Measurements from ENCODE around the gene HLA-A. TPM values are rescaled to one million over a fixed set of nuclear protein-coding genes. Genes with fewer than 3 reads are reported as not detected.

Gene HLA-A
- total RNA-seq, 2 donors from 2014 or later, result 1,261 to 1,795 TPM

DNA sequence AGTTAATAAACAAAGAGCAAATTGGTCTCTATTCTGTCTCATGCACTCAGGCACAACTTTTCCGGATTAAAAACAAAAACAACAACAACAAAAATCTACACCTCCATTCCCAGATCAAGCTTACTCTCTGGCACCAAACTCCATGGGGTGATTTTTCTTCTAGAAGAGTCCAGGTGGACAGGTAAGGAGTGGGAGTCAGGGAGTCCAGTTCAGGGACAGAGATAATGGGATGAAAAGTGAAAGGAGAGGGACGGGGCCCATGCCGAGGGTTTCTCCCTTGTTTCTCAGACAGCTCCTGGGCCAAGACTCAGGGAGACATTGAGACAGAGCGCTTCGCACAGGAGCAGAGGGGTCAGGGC is 437 bp upstream of the HLA-A start:
- peaks cover 49% of the 10 kb centered on the region for H3K4me1 Mint-ChIP-seq (ENCODE audit: low read depth)

GRCh38 chr6:29943053-29943966 is 978 bp downstream of the HLA-A start:
- peaks cover 56% of the 10 kb centered on the region for H3K4me1 Mint-ChIP-seq (ENCODE audit: low read depth)
- H3K36me3 Mint-ChIP-seq (ENCODE audit: insufficient read depth in 2 of 2), result peaks cover 37 to 39% of the 10 kb centered on the region in 2 donors
- DNase-seq, result peak; percentile 34 to 50
- peak; percentile 1 to 6 for ATAC-seq (replicated peaks in 1 of 2)
- peak overlapping the region; percentile 99 for H3K27ac Mint-ChIP-seq
- H3K9me3 Mint-ChIP-seq, result no peaks in the 10 kb centered on the region
- peak overlapping the region; percentile 96 to 98 for H3K4me3 Mint-ChIP-seq
- no peaks in the 10 kb centered on the region for H3K27me3 Mint-ChIP-seq (ENCODE audit: low read depth)

More for the DNA sequence above, 437 bp upstream of the HLA-A start:
- ATAC-seq (replicated peaks in 1 of 2), result no peak
- DNase-seq, result no peak
- Mint-ChIP-seq H3K36me3 (ENCODE audit: insufficient read depth in 2 of 2) (peaks cover 37 to 38% of the 10 kb centered on the region in 2 donors), H3K9me3 (peaks cover 0 to 2% of the 10 kb centered on the region in 2 donors), H3K27ac (peak overlapping the region; percentile 99), H3K4me3 (peak overlapping the region; percentile 96 to 98), H3K27me3 (ENCODE audit: low read depth) (no peaks in the 10 kb centered on the region)

- ATAC-seq (replicated peaks in 1 of 2) (no peak), DNase-seq (no peak)
- H3K4me3 Mint-ChIP-seq, result peak overlapping the region; percentile 96 to 98
Measured at GRCh38 chr6:29945281-29945820, 3.0 kb downstream of the HLA-A start.

DNA sequence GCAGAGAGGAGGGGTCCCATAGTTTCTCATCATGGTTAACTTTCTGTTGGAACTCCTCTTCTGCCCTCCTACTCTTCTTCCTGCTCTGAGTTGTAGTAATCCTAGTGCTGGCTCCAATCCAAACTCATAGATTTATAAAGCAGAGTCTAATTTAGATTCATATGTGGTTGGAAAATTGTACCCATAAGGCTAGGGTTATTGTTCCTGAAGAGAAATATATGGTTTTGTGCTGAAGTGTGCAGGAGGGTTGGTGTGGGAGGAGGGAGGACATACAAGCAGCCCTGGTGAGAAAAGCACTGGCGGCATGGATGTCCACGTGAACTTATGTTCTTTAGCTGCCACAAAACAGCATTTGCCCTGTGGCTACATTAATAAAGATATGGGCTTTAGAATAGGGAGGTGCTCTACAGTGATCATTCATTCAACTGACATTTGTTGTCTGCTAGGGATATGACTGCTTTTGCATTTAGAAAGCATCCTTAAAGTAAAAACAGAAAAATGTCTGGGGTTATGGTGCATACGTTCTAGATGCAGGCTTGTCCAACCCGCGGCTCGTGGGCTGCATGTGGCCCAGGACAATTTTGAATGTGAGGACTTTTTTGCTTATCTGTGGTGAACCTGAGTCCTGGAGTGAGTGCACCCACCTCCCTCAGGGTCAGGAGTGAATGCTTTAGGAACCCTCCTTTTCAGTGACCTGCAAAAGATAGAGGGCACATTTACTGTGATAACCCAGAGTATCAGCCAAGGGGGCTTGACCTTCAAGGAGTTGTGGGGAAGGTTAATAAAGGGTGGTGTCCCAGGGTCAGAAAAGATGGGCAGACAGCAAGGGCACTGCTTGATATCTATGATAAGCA is 4.1 kb downstream of the HLA-A start:
- H3K27ac Mint-ChIP-seq, result peak overlapping the region; percentile 99
- ATAC-seq (replicated peaks in 1 of 2) (no peak), DNase-seq (no peak)
- H3K36me3 Mint-ChIP-seq (ENCODE audit: insufficient read depth in 2 of 2), result peaks cover 39% of the 10 kb centered on the region in 2 donors
- peaks cover 42% of the 10 kb centered on the region for H3K4me1 Mint-ChIP-seq (ENCODE audit: low read depth)
- H3K27me3 Mint-ChIP-seq (ENCODE audit: low read depth), result no peaks in the 10 kb centered on the region
- peak overlapping the region; percentile 96 to 98 for H3K4me3 Mint-ChIP-seq
- H3K9me3 Mint-ChIP-seq, result no peaks in the 10 kb centered on the region

More at GRCh38 chr6:29945281-29945820, 3.0 kb downstream of the HLA-A start:
- peaks cover 39% of the 10 kb centered on the region in 2 donors for H3K36me3 Mint-ChIP-seq (ENCODE audit: insufficient read depth in 2 of 2)
- no peaks in the 10 kb centered on the region for H3K27me3 Mint-ChIP-seq (ENCODE audit: low read depth)
- no peaks in the 10 kb centered on the region for H3K9me3 Mint-ChIP-seq
- peak overlapping the region; percentile 99 for H3K27ac Mint-ChIP-seq
- peaks cover 53% of the 10 kb centered on the region for H3K4me1 Mint-ChIP-seq (ENCODE audit: low read depth)

GRCh38 chr6:29947077-29947980 is 5.0 kb downstream of the HLA-A start:
- H3K27me3 Mint-ChIP-seq (ENCODE audit: low read depth), result no peaks in the 10 kb centered on the region
- peak in 1 of 2 donors; percentile 16 for ATAC-seq (replicated peaks in 1 of 2)
- no peak for DNase-seq
- no peaks in the 10 kb centered on the region for H3K9me3 Mint-ChIP-seq
- H3K4me3 Mint-ChIP-seq, result peak overlapping the region in 1 of 2 donors; percentile 8
- H3K36me3 Mint-ChIP-seq (ENCODE audit: insufficient read depth in 2 of 2), result peaks cover 35 to 38% of the 10 kb centered on the region in 2 donors
- peak overlapping the region; percentile 25 for H3K27ac Mint-ChIP-seq
- peaks cover 36% of the 10 kb centered on the region for H3K4me1 Mint-ChIP-seq (ENCODE audit: low read depth)

GRCh38 chr6:29948277-29948676 is 5.9 kb downstream of the HLA-A start:
- Mint-ChIP-seq H3K36me3 (ENCODE audit: insufficient read depth in 2 of 2) (peaks cover 30 to 34% of the 10 kb centered on the region in 2 donors), H3K27ac (peak overlapping the region; percentile 25), H3K27me3 (ENCODE audit: low read depth) (no peaks in the 10 kb centered on the region), H3K9me3 (no peaks in the 10 kb centered on the region), H3K4me3 (peak overlapping the region in 1 of 2 donors; percentile 8), H3K4me1 (ENCODE audit: low read depth) (peaks cover 36% of the 10 kb centered on the region)
- no peak for DNase-seq
- peak; percentile 14 to 26 for ATAC-seq (replicated peaks in 1 of 2)

DNA sequence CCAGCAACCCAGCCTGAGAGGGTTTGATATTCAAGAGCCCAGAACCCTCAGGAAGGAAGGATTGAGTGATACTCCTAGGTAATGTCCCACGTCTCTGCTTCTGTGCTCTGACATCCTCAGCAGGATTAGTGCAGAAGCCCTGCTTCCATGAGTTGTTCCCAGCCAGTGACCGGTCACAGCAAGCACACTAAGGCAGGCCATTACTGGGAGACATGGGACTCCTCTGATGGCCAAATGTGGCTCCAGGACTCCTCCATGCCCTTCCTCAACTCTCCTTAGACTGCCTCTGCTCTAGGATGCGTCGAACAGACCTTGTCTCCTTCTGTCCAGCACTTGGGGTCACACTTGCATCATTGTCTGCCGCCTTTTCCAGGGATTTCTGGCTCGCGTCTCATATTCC is 7.6 kb downstream of the HLA-A start:
- DNase-seq, result no peak
- H3K4me3 Mint-ChIP-seq, result no peak overlapping the region
- no peaks in the 10 kb centered on the region for H3K9me3 Mint-ChIP-seq
- H3K4me1 Mint-ChIP-seq (ENCODE audit: low read depth), result peaks cover 27% of the 10 kb centered on the region
- H3K36me3 Mint-ChIP-seq (ENCODE audit: insufficient read depth in 2 of 2), result peaks cover 18 to 19% of the 10 kb centered on the region in 2 donors
- peak overlapping the region; percentile 57 for H3K27ac Mint-ChIP-seq
- H3K27me3 Mint-ChIP-seq (ENCODE audit: low read depth), result no peaks in the 10 kb centered on the region
- no peak for ATAC-seq (replicated peaks in 1 of 2)

- Mint-ChIP-seq H3K36me3 (ENCODE audit: insufficient read depth in 2 of 2) (peaks cover 2 to 5% of the 10 kb centered on the region in 2 donors), H3K27me3 (ENCODE audit: low read depth) (no peaks in the 10 kb centered on the region), H3K9me3 (no peaks in the 10 kb centered on the region), H3K4me3 (no peak overlapping the region), H3K4me1 (ENCODE audit: low read depth) (peaks cover 8% of the 10 kb centered on the region), H3K27ac (peak overlapping the region; percentile 39)
- no peak for ATAC-seq (replicated peaks in 1 of 2)
- DNase-seq, result no peak
Measured at GRCh38 chr6:29951882-29952281, 9.6 kb downstream of the HLA-A start.

GRCh38 chr6:29953001-29953441 is 10.7 kb downstream of the HLA-A start:
- no peak overlapping the region for H3K4me3 Mint-ChIP-seq
- no peaks in the 10 kb centered on the region for H3K4me1 Mint-ChIP-seq (ENCODE audit: low read depth)
- H3K27me3 Mint-ChIP-seq (ENCODE audit: low read depth), result no peaks in the 10 kb centered on the region
- no peak for ATAC-seq (replicated peaks in 1 of 2)
- H3K9me3 Mint-ChIP-seq, result no peaks in the 10 kb centered on the region
- peaks cover 0 to 5% of the 10 kb centered on the region in 2 donors for H3K36me3 Mint-ChIP-seq (ENCODE audit: insufficient read depth in 2 of 2)
- H3K27ac Mint-ChIP-seq, result peak overlapping the region; percentile 25
- DNase-seq, result no peak

DNA sequence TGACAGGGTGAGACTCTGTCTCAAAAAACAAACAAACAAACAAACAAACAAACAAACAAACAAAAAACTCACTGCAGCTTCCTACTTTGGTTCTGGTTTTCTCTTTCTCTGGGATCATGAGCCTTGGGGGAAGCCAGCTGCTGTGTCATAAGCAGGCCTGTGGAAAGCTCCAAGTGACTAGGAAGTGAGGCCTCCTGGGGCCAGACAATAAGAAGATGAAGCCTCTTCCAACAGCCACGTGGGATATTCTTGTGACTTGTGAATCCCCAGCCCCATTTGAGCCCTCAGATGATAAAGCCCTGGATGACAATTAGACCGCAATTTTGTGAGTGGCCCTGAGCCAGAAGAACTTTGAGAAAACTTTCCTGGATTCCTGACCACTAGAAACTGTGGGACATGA is 11.4 kb downstream of the HLA-A start:
- H3K4me1 Mint-ChIP-seq (ENCODE audit: low read depth), result peaks cover 1% of the 10 kb centered on the region
- no peaks in the 10 kb centered on the region for H3K36me3 Mint-ChIP-seq (ENCODE audit: insufficient read depth in 2 of 2)
- DNase-seq, result no peak
- ATAC-seq (replicated peaks in 1 of 2), result no peak
- no peak overlapping the region for H3K27ac Mint-ChIP-seq
- no peaks in the 10 kb centered on the region for H3K9me3 Mint-ChIP-seq
- H3K27me3 Mint-ChIP-seq (ENCODE audit: low read depth), result no peaks in the 10 kb centered on the region
- no peak overlapping the region for H3K4me3 Mint-ChIP-seq

DNA sequence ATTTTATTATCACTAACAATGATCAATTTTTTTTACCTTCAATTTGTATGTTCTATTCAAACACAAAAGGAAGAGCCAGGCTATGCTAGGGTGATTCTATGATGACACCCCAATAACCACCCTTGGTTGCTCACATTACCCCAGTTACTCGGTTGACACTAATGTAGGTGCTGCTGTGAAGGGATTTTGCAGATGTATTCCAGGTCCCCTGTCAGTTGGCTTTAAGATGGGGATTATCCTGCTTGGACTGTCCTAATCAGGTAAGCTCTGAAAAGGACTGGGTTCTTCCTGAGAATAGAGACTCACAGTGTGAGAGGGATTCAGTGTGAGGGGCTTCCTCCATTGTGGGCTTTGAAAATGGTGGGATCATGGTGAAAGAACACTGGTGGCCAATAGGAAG is 11.9 kb downstream of the HLA-A start:
- H3K4me3 Mint-ChIP-seq, result no peak overlapping the region
- no peaks in the 10 kb centered on the region for H3K9me3 Mint-ChIP-seq
- peaks cover 7% of the 10 kb centered on the region for H3K4me1 Mint-ChIP-seq (ENCODE audit: low read depth)
- no peaks in the 10 kb centered on the region for H3K27me3 Mint-ChIP-seq (ENCODE audit: low read depth)
- no peak overlapping the region for H3K27ac Mint-ChIP-seq
- DNase-seq (no peak), ATAC-seq (replicated peaks in 1 of 2) (no peak)
- no peaks in the 10 kb centered on the region for H3K36me3 Mint-ChIP-seq (ENCODE audit: insufficient read depth in 2 of 2)

- no peak for ATAC-seq (replicated peaks in 1 of 2)
- no peak overlapping the region for H3K4me3 Mint-ChIP-seq
- peaks cover 11% of the 10 kb centered on the region for H3K4me1 Mint-ChIP-seq (ENCODE audit: low read depth)
- H3K9me3 Mint-ChIP-seq, result no peaks in the 10 kb centered on the region
- no peaks in the 10 kb centered on the region for H3K36me3 Mint-ChIP-seq (ENCODE audit: insufficient read depth in 2 of 2)
- H3K27ac Mint-ChIP-seq, result no peak overlapping the region
- no peaks in the 10 kb centered on the region for H3K27me3 Mint-ChIP-seq (ENCODE audit: low read depth)
- DNase-seq, result no peak
Measured at GRCh38 chr6:29955783-29956182, 13.5 kb downstream of the HLA-A start.
